GM12874 (cell line): ENCODE measurements around the gene DGKD.

ENCODE experiments used
- CTCF ChIP-seq: IDR thresholded peaks from 2 replicates; pipeline ENCODE4 v1.5.1; 2011; ENCODE audit warnings: low read depth, mild to moderate bottlenecking, control low read depth, low read length, moderate library complexity; ENCODE audit not compliant: insufficient read depth

DGKD gene

GRCh38 chr2:233339427-233339826 lies 14.9 kb upstream of the DGKD start:
- TF ChIP-seq CTCF: no peak

GRCh38 chr2:233341296-233341695 lies 13.0 kb upstream of the DGKD start:
- TF ChIP-seq CTCF: no peak

GRCh38 chr2:233342301-233342700 lies 12.0 kb upstream of the DGKD start:
- TF ChIP-seq CTCF: no peak

GRCh38 chr2:233343171-233343705 lies 11.1 kb upstream of the DGKD start:
- no peak for TF ChIP-seq CTCF

GRCh38 chr2:233346376-233346775 lies 7.9 kb upstream of the DGKD start:
- TF ChIP-seq CTCF: no peak

GRCh38 chr2:233346930-233347329 lies 7.4 kb upstream of the DGKD start:
- no peak for TF ChIP-seq CTCF

GRCh38 chr2:233349005-233349998 lies 5.0 kb upstream of the DGKD start:
- no peak for TF ChIP-seq CTCF
